ENCODE data around the gene ATG10.

ATG10 gene

GRCh38 chr5:82168294-82168693 lies 196.5 kb downstream of the ATG10 start:
- no peak for DNase-seq

DNA sequence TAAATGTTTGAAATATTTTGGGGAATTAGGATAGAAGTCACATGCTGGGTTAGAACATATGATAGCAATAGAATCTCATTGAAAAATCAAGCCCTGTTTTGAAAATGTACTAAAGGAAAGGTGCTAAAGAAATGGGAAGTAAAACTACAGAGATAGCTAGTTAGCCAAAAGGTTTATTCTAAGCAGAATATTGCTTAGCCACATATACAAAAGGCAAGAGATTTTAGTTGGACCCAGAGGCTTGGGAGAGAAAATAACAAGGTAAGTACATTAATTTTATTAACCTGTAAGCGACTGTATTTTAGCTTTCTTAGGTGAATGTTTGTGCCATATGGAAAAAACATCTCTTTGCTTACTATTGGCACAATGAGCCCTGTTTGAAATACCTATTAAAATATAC lies 198.1 kb downstream of the ATG10 start:
- no peak for DNase-seq

DNA sequence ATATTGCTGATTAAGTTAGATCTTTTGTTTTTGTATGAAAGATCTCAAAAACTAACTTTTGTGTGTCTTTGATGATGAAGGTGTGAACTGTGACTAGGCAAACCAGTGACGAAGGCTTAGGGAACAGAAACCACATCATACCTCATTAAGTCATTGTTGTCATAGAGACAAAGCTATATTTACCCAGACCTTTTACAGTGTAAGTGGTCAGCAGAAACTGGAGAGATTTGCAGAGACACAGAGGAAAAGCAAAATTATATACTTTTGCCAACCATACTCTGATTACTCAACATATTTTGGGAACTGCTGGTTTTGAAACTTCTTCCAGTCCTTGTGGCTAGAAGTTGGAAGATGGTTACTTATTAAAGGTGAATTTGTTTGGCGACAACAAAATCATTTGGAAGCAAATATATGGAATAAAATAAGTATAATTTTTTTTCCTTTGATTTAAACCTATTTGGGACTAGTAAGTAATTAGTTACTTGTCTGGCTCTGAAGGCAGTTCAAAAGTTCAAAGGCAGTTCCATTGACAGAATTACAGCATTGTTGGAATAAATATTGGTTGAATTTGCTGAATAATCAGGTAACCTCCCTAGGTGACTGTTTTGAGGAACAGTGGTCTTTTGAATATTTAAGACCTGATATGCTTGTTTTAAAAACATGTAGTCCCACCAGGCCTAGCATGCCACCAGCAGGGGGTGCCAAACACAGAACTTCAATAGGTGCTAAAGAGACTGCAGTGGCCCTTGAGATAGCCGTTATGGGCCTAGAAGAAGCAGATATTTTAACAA lies 202.5 kb downstream of the ATG10 start:
- no peak for DNase-seq

- DNase-seq, result no peak
Observed at GRCh38 chr5:82174919-82175219, 203.0 kb downstream of the ATG10 start.

DNA sequence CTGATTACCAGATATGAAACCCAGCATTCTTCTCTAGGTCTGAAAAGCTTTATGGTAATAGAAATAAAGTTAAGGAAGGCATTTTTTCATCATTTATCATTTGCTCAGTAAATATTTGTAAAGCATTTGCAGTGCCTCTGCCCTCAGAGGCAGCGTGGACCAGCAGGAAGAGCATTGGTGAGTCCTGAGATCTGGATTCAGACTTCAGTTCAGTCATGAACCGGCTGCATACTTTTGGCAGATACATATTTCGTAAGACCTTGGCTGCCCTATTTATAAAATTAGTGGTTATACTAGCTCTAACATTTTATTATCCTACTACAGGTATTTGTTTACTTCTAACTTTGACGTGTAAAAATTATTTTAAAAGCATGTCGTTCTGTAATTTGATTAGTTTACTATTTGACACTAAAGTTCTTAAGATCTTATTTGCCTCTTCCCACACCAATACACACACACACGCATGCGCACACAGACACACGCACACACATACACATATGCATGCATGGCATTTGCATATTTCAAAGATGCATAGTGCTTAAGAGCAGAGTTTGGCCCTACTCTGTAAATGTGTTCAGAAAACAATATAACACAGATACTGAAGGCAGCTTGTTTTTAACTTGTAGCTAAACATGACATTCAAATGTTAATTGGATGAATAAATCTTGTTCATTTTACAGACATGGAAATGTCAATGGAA lies 204.4 kb downstream of the ATG10 start:
- no peak for DNase-seq

GRCh38 chr5:82178378-82178777 lies 206.6 kb downstream of the ATG10 start:
- DNase-seq, result no peak

DNA sequence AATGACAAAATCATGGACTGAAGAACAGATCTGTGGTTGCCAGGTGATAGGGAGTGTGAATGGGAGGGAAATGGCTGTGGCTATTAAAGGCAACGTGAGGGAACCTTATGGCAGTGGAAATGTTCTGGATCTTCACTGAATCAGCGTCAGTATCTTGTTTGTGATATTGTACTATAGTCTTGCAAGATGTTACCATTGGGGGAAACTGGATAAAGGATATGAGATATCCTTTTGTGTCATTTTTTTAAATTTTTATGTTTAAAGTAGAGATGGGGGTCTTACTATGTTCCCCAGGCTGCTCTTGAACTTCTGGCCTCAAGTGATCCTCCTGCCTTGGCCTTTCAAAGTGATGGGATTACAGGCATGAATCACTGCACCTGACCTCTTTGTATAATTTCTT lies 210.8 kb downstream of the ATG10 start:
- no peak for DNase-seq

DNA sequence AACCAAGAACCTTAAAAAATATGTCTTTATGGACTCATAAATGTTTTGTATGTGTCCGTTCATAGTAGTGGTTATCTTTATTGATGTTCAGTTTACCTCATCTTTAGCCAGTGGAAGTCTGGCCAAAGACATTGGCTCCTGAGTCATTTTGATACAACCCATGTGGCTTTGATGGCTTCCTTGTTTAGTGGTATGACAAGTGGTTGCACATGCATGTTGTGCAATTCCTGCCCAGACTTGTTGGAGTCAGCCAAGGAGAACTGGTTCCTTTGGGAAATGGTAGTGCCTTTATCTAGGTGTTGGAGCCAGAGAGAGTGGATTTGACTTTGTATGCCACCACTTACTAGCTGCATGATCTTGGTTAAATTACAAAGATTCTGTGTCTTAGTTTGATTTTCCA lies 212.0 kb downstream of the ATG10 start:
- DNase-seq, result no peak

DNA sequence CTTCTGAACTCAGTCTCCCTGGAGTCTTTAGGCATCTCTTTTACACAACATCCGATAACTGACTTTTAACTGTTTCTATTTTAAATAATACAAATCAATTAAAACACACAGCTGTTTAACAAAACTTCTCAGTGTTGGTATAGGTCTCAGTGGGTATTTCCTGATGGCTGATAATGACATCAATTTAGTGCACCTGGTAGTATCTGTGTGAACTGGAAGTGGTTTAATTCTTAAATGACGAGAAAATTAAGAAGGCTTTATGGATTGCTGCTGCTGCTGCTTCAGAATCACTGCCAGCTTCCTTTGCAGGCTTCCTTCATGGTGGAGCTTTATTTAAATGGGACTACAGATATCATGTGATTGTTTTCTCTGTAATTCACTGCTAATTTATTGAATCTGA lies 214.0 kb downstream of the ATG10 start:
- no peak for DNase-seq

DNA sequence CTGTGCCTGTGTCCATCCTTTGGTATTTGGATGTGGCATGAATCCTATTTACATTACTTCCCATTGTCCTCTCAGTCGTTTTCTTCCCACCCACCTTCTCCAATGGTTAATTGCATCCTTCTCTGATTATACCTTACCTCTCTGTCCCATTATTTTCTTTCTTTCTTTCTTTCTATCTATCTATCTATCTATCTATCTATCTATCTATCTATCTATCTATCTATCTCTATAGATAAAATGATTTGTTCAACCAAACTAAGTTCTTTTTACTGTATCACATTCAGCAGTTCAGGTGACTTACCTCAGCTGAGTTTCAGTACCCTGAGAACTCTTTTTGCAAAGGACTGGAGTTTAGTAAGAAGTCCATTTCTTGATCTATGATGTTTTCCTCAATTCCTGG lies 225.7 kb downstream of the ATG10 start:
- no peak for DNase-seq

DNA sequence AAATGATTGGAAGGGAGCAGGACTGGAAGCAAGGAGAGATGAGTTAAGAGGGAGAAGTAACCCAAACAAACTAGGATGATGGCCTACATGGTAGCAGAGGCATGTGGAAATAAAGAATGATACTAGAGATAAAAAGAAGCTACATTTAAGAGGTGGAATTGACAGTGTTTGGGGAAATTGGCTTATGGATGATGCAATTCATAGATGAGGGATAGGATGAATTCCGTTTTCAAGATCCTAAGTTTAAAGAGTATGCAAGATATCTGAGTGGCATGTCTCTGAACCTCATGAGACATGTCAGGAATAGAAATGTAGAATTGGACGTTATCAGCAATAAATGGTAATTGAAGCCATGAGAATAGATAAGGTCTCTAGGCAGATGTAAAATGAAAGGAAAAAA lies 232.7 kb downstream of the ATG10 start:
- DNase-seq, result no peak

DNA sequence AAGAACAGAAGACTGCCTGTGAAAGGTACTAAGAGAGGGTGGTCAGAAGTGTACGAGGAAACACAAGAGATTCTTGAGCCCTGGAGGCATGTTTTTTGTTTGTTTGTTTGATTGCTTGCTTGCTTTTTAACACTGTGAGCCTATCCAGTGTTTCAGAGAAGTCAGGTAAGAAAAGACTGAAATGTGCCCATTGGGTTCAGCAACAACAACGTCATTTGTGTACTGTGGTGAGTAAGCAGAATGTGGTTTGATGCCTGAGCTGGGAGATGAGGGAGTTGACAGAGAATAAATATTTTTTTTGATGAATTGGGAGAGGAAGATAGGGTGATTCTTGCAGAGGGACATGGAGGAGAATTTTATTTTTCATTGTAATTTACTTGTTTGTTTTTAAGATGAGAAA lies 233.2 kb downstream of the ATG10 start:
- DNase-seq, result no peak

GRCh38 chr5:82208371-82208770 lies 236.5 kb downstream of the ATG10 start:
- DNase-seq, result no peak

GRCh38 chr5:82211855-82212572 lies 240.2 kb downstream of the ATG10 start:
- DNase-seq, result no peak

- no peak for DNase-seq
Observed at GRCh38 chr5:82217917-82218316, 246.1 kb downstream of the ATG10 start.

- no peak for DNase-seq
Observed at GRCh38 chr5:82218374-82219156, 246.7 kb downstream of the ATG10 start.

DNA sequence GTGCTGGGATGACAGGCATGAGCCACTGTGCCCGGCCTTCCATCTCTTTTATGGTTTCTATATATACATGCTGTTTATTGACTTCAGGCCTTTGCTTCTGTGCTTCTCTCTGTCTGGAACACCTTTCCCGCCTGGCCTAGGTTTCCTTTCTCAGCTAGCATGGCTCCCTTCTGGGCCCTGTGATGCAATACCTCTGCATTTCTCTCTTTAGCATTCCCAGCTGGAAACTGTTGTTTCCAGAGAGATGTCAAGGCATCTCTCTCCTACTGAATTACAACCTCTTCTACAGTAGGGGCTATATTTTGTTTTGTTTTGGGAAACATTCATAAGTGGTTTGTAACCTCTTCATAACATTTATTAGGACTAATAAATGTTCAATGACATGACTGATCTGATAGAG lies 249.2 kb downstream of the ATG10 start:
- no peak for DNase-seq

GRCh38 chr5:82222597-82223574 lies 251.1 kb downstream of the ATG10 start:
- DNase-seq, result no peak

DNA sequence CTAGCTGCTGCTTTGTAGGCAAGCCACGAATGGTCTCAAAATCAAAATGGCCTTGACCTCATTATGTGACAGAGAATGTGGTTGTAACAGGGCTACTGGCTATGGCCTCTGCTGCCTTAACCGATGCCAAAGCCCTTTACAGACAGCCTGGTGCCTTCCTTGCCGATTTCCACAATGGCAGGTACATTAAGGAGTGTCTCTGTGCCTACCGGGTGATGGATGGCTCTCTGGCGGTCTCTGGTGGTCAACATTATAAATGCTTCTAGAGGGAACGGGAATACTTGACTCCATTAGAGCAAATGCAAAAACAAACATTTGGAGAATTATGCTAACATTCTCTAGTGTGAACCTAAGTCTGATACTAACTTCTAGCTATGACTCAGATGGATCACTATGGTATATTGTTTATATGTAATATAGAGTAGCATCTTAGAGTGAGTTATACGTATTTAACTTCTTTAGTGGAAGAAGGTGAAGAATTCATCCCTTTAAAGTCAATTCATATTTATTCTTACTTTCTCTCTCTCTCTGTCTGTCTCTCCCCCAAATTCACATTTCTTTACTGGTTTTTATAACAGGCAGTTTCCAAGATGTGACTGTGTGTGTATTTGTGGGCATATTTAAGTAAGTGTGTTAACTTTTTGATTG lies 253.8 kb downstream of the ATG10 start:
- DNase-seq, result no peak

DNA sequence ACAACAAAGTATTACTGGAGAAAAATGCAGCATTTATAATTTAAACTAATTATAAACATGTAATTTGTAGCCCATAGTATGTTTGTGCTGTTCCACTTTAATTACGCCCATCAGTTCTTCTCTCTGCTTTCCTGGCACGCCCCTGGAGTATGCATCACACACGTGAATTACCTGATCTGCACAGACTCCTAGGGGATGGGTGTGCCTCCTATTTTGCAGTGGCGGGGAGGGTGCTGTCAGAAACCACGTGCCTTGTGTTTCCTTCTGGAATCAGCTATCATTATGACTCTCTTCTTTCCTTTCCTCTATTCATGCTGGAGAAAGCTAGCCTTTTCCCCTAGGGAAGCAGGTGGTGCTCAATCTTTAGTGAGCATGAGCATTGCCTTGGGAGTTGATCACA lies 263.1 kb downstream of the ATG10 start:
- DNase-seq, result no peak

DNA sequence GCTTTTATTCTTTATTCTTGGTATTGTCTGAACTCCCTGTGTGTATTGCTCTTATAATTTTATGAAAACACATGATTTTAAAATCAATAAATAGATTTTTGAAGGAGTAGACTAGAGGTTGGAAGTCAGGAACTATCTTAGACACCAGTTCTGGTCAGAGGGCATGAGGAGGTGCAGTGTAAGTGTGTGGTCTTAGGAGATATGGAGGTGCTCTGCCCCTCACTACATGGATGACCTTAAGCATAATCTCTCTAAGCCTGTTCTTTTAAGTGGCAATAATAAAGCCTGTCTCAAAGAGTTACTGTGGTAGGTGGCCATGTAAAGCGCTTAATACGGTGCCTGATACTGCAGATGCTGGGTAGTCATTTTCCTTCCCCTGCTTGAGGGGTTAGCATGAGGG lies 272.3 kb downstream of the ATG10 start:
- DNase-seq, result no peak
